GM18517 (cell line): ENCODE results near the gene PYHIN1.

ENCODE experiments used
- ATAC-seq: cut with Tn5 transposase; IDR thresholded peaks from one replicate; pipeline ENCODE4 v1.9.1; 2021; ENCODE audit warnings: mild to moderate bottlenecking, moderate library complexity; ENCODE audit not compliant: unreplicated experiment

Gene PYHIN1

GRCh38 chr1:158931055-158931737 lies at the start of gene PYHIN1:
PYHIN1 (plus strand) TSS chr1:158931552; CDS start chr1:158936911, 5,359 bp downstream.
- no peak for ATAC-seq

DNA sequence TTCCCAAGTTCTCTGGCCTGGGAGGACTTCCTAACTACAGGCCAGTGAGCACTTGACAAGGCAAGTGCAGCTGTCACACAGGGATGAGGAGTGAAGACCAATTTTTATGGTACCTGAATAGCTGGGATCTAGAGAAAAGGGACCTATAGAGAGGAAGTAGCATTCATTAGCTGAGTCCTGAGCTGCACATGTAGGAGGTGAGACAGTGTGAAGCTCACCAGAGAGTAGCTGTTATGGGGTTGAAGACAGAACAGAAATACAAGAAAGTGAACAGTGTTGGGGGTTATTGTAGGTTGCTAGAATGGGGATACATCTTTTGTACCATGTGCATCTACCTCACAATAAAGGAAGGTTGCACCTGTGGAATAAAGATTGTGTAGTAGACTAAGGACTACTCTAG lies 37.7 kb upstream of the PYHIN1 start:
- ATAC-seq, result no peak

- no peak for ATAC-seq
These were observed 32.6 kb upstream of the PYHIN1 start for GRCh38 chr1:158898722-158899121.

GRCh38 chr1:158901623-158902022 lies 29.7 kb upstream of the PYHIN1 start:
- ATAC-seq, result no peak

DNA sequence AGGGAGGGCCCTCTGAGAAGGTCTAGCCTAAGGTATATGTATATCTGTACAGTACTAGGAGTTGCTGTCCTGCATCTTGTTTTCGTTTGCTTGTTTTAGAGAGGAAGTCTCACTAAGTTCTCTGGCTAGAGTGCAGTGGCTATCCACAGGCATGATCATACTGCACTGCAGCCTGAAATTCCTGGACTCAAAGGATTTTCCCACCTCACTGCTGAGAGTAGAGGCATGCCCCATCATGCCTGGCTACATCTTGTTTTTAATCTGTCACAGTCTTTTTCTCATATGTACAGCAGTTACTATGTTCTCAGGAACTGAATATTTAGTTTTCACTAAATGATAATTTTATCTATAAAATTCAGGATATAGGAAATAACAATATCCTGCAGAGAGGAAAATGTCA lies 15.3 kb upstream of the PYHIN1 start:
- no peak for ATAC-seq

DNA sequence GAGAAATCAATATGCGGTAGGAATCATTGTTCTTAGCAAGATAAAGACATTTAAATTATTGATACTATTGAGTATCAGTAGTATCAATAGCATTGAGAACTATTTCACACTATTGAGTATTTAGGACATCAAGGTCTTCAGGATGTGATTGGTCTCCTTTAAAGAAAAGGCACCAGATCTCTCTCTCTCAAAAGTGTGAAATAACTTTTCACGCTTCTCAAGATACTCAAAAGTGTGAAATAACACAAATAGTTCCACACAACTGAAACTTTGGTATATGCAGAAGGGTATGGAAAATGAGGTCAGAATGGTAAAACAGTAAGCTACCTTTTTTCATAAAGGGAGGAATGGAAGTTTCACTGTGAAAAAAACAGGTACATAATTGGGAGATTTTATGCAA lies 6.7 kb upstream of the PYHIN1 start:
- no peak for ATAC-seq

DNA sequence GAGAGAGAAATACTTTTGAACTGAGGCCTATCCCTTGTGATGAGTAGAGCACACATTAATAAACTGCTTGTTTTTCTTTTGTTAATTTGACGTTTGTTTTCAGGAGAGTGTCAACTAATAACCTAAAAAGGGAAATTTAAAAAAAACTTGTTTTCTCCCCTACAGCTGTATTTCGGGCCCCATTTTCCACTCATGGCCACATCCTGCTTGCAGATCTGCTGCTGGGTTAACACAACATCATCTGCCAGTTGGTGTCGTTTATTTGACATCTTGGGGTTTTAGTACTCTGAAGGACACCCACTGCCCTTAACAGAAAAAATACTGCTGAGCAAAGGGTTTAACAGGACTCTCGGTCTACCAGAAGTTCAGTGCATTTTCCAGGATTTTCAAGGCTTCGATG lies 848 bp upstream of the PYHIN1 start:
- no peak for ATAC-seq

DNA sequence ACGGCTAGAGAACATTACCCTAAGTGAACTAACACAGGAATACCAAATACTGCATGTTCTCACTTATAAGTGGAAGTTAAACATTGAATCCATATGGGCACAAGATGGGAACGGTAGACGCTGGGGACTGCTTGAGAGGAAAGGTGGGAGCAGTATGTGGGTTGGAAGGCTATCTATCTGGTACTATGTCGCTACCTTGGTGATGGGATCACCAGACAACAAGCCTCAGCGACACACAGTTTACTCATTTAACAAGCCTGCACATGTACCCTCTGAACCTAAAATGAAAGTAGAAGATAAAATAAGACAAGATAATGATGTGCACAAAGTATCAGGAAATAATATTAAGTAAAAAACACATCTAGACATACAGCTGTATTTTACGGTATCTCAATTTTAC lies 819 bp downstream of the PYHIN1 start:
- ATAC-seq, result no peak

- peak; percentile 53 for ATAC-seq
These were observed 2.3 kb downstream of the PYHIN1 start for GRCh38 chr1:158933621-158934020.

DNA sequence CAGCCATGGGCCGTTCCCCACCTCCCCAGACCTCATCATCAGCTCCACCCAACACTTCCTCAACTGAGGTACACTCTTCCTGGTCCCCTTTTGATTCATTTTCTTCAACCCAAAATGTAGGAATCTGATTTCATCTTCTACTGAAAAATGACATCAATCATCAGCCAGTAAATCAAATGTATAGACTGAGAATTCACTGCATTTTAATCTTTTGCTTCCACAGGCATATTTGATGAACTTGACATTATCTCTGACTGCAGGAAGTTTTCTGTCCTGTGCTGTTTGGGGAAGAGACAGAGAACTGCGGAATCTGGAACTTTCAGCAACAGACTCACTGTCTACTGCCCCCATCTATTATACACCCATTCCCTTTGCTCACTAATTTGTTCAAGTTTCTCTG lies 7.8 kb downstream of the PYHIN1 start:
- no peak for ATAC-seq

DNA sequence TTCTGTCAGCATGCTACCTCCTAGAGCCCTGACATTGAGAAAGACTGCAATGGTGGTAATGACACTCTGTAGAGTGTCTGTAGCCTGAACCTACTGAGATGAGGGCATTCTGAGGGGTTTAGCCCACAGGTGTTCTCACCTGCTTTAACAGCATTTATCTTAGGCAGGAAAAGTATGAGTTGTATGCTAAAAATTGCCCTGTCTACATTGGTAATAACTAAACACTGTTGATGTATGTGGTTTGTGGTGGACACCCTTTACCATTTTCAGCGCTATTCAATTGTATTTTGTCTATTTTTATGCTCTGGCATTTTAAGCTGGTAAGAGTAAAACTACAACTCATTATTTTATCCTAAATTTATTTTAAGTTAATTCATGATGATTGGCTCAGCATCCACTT lies 10.0 kb downstream of the PYHIN1 start:
- no peak for ATAC-seq

DNA sequence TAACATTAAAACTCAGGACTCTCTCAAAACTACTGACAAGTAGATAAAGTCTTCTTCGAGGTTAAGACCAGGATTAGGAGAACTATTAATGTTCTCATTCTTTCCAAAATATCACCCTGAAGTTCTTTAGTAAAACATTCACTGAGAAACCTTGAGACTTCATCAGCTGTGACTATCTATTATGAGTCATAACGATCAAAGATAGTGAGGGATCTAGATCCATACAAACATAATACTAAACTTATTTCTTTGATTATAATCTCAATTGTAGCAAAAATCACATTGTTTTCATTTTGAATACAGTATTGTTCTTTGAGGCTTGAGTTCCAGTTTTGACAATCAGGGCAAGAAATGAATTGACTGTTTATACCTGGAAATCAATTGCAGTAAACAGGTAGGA lies 11.1 kb downstream of the PYHIN1 start:
- ATAC-seq, result no peak

DNA sequence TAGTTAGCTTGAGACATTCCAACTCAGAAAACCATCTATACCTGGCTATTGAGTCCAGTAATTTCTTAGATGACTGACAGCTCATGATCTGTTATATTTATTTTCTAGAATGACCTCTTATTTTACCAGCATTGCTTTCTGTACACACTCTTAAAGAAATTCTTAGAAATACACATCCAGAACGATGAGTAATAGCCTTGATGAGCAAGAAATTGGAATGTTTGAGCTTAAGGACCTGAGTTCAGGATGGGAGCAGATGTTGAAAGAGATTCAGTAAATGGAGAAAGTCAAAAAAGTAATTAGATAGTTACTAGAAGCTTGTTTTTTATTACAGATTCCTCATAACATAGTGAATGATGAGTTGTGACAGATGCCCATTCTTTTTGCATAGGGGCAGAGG lies 11.7 kb downstream of the PYHIN1 start:
- no peak for ATAC-seq

DNA sequence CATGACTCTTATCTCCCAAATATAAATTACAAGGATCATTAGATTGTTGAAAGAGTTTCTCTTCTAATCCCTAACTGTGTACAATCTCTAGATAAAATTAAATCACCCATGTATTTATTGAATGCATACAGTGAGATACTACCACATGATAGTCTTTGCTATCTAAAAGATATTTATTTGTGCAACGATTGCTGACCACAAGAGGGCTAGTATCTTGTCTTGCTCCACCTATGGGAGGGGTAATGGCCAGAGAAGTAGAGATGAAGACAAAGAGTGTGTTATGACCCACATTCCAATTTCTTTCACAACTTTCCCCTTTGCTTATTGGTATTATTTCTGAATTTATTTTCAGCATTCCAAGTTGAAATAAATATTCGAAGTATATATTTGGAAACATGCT lies 13.7 kb downstream of the PYHIN1 start:
- ATAC-seq, result no peak

- ATAC-seq, result no peak
These were observed 15.4 kb downstream of the PYHIN1 start for GRCh38 chr1:158946785-158947184.

DNA sequence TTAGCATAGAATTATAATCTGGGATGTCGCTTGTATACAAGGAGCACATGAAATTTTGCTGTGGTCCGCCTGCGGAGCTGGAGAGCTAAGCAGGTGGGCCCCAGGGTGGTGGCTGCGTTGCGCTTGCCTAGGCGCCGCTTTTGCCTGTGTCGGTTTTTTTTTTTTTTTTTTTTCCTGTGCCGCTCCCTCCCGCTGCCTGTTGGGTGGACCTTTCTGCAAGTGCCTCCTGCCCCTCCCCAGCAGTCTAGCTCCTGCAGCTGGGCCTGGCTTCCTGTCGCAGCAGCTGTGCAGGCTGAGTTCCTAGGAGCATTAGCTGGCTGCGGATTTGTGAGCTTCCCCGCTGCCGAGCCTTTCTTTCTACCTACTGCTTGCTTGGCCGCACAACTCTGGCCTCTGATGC lies 20.6 kb downstream of the PYHIN1 start:
- ATAC-seq, result no peak

DNA sequence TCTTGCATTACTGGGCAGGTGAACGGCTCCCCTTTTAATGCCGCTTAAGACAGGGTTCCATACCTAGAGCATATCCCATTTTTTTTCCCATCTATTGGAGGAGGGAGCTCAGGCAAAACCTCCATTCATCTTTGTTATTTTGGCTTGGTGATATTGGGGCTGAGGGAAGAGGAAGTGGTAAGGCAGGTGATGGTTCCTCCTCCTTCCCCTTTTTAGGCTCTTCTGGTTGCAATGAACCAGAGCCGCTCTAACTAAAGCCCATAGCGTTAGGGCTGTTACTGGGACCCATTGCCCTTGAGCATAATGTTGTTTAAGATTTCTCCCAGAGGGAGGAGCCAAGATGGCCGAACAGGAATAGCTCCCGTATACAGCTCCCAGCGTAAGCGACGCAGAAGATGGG lies 21.1 kb downstream of the PYHIN1 start:
- no peak for ATAC-seq

- ATAC-seq, result no peak
These were observed 29.8 kb downstream of the PYHIN1 start for GRCh38 chr1:158961178-158961577.

DNA sequence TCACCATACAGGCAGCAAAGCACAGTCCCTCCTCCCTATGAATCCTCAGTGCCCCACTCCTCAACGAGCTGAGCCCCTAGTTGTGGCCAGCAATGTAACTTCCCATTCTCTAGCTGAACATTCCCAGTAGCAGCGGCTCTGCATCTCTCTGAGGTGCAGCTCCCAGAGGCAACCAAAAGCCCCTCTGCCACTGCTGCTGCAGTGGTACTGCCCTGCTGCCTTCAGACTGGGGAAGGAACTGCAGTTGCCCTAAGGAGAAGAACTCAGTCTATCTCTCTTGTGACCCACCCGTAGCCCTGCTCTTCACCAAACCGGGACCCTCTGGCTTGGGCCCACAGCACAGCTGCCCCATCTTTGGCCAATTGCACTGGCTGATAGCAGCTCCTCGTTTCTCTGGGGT lies 31.6 kb downstream of the PYHIN1 start:
- ATAC-seq, result no peak

DNA sequence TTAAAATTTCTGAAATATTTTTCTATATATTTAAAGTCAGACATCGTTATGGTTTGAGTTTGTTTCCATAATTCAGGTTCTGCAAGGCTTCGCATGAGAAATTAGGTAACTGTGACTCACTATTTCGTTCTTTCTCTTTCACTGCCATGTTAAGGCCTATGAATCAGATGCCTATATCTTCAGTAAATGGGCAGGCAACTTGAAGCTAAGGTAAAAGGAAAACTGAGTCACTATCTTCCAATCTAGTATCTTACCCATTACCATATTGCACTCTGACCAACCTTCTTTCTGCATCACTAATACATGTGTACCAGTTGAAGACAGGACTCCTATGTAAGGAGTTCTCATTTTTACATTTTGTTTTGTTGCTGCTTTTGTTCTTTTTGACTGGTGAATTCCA lies 37.8 kb downstream of the PYHIN1 start:
- no peak for ATAC-seq

DNA sequence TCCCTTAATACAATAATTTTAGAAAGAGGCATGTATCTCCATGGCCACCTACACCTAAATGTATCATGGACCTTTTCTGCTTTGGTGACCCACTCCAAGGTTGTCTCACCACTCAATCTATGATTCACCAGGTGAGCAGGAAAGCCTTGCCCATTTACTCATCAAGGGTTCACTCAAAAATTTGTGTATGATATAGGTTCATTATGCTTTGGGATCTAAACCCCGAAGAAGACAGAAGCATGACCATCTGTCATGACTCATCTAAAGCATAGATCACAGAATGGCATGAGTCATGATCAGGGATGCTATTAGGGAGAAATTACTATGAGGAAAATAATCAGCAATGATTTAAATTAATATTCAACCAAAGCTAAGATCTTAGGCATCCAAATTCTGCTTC lies 38.5 kb downstream of the PYHIN1 start:
- ATAC-seq, result no peak

- no peak for ATAC-seq
These were observed 41.5 kb downstream of the PYHIN1 start for GRCh38 chr1:158972841-158973240.

- ATAC-seq, result no peak
These were observed 44.9 kb downstream of the PYHIN1 start for GRCh38 chr1:158976219-158976618.
